Heart right ventricle (tissue), 16 donors: Measurements from ENCODE around the gene MACROD2. TPM values are rescaled to one million over a fixed set of nuclear protein-coding genes. Genes with fewer than 3 reads are reported as not detected.

Source experiments
- ATAC-seq, 8 donors: fragments of 200-7000 bp; cut with Tn5 transposase; one replicate each; pipeline ENCODE4 v1.9.1; 2020; ENCODE audit warnings: mild to moderate bottlenecking in 8 of 8, moderate library complexity in 8 of 8, moderate number of reproducible peaks in 1 of 8
- DNase-seq, 2 donors: peaks; one replicate each; pipeline ENCODE4 v3.0.0-alpha.2; 2020
- H3K27ac ChIP-seq, 10 donors: fragments of 200-600 bp; sonication (generic) in 2 of 10; one replicate each; pipeline versions ENCODE4 v1.5.0 to v1.8.0; 2020 to 2022; ENCODE audit warnings: mild to moderate bottlenecking in 3 of 10
- H3K27me3 ChIP-seq, 7 donors: fragments of 200-600 bp; one replicate each; pipeline ENCODE4 v1.8.0; 2021 to 2022; ENCODE audit warnings: mild to moderate bottlenecking in 2 of 7
- H3K36me3 ChIP-seq, 9 donors: fragments of 200-600 bp; sonication (generic) in 1 of 9; one replicate each; pipeline versions ENCODE4 v1.5.0 to v1.8.0; 2020 to 2022; ENCODE audit warnings: mild to moderate bottlenecking in 2 of 9
- H3K4me1 ChIP-seq, 9 donors: fragments of 200-600 bp; sonication (generic) in 1 of 9; one replicate each; pipeline versions ENCODE4 v1.5.0 to v1.8.0; 2020 to 2022; ENCODE audit warnings: mild to moderate bottlenecking in 4 of 9
- H3K4me3 ChIP-seq, 10 donors: fragments of 200-600 bp; sonication (generic) in 2 of 10; one replicate each; pipeline versions ENCODE4 v1.5.0 to v1.8.0; 2020 to 2022; ENCODE audit warnings: mild to moderate bottlenecking in 7 of 10, moderate library complexity in 2 of 10
- H3K9me3 ChIP-seq, 11 donors: fragments of 200-600 bp in 10 of 11; sonication (generic) in 2 of 11; one replicate each; pipeline versions ENCODE4 v1.5.0 to v1.8.0; 2013 to 2022; ENCODE audit warnings: mild to moderate bottlenecking in 2 of 11, control low read depth in 1 of 11, moderate library complexity in 1 of 11
- WGBS, 2 donors: extraction: QIAGEN DNeasy Blood & Tissue Kit; methylation state at CpG; one replicate each; pipeline ENCODE4 v1.1.7; 2013; ENCODE audit warnings: inconsistent platforms in 1 of 2; 5-methylcytosine and 5-hydroxymethylcytosine counted together
- intact Hi-C, 10 donors: fragments of 100-400 bp; cut with DNase I; formaldehyde crosslinking; loops; one replicate each; pipeline versions ENCODE4 v1.11.1 to v1.14.2; 2022
- polyA plus RNA-seq, 2 donors: library from polyadenylated mRNA; stranded (reverse); fragments of 200-250 nt; gene quantifications; one replicate each; pipeline ENCODE4 v1.2.3, GENCODE V29; 2013
- total RNA-seq, 10 donors: library from RNA; stranded (reverse); fragmentation: NEBNext Ultra II Directional in 3 of 10; extraction: Animal tissue kit (Norgen Biotek cat#: 25700) in 3 of 10; gene quantifications; one replicate each; pipeline versions ENCODE4 v1.2.1 to v1.2.4, GENCODE V29; 2021 to 2023
- TF ChIP-seq, protein P1 (sequence below), 9 donors: fragments of 200-600 bp; sonication (generic) in 2 of 9; IDR thresholded peaks; one replicate each; pipeline versions ENCODE4 v1.5.0 to v1.8.0; 2021 to 2022; ENCODE audit warnings: antibody characterized with exemption in 9 of 9, mild to moderate bottlenecking in 5 of 9, moderate library complexity in 1 of 9
- donor health status: Arrhythmogenic right ventricular cardiomyopathy.
- donor health status: ischemic (EF 13 %, LVEDD 7.1; RV severe dilation, severe dysfunction).
- donor health status: healthy with polysubstance abuse.
- donor health status: DM: no; HTN: yes; CAD: no.
- donor health status: DM: no; HTN: no; CAD: no.
- donor health status: ischemic (EF 25% LVEDD 6.9; RV normal size, moderate dysfunction).
- donor health status: ischemic (EF 25% LVEDD 5.7; RV mildly dilated, moderate dysfunction).
- donor health status: healthy.
- donor health status: DM: yes; HTN: yes; CAD: no.
- donor health status: Ischemic cardiomyopathy.
- donor health status: ischemic (EF 35%, LVEDD 5.7; RV mildly dilated, moderate dysfunction).
- donor health status: nonischemic (EF 11% LVEDD 7.7; RV severe dilation, severe dysfunction).
- donor health status: DM: yes; HTN: yes; CAD: no.
- donor health status: PGD.
- donor health status: ischemic (EF 29% LVEDD 5.4; RV normal size, mild dysfunction).
- donor health status: nonischemic (EF 23%, LVEDD 6.1; RV moderate dilation, normal function).

The MACROD2 gene
- total and polyA plus RNA-seq, 12 donors, result 0.28 to 6.4 (median 4.1) TPM

DNA sequence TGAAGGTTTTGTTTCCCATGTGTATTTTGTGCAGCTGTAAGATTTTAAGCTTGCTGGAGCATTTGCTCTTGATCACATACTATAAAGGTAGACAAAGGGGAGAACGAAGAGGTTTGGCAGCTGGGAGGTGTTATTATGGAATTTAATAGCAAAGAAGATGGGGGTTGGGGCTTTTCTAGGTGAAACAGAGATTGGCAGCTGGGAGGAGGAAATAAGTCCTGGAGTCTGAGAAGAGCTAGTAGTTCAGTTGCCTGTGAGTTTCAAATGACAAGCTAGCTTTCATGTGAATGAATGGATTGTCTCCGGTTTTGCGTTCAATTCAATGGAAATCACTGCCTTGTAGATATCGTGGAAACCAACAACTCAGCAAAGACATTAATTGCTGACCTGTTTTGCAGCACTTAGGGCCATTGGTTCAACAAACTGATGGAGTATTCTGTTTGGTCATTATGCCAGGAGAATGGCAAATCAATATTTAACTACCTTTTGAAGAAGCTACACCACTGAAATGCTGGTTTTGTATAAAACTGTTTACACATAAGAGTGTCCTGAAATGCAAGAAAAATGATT lies 380.2 kb downstream of the MACROD2 start:
- 63 to 64% methylated on average over 4 of the region's 4 CpGs for WGBS, 2 donors
- no peaks in the 10 kb centered on the region for H3K36me3 ChIP-seq
- no peak overlapping the region for H3K27ac ChIP-seq
- H3K27me3 ChIP-seq, result no peaks in the 10 kb centered on the region
- H3K4me3 ChIP-seq, result no peak overlapping the region
- ATAC-seq (no peak), DNase-seq (no peak)
- H3K4me1 ChIP-seq, result no peaks in the 10 kb centered on the region
- intact Hi-C loops, result no loop called here
- no peaks in the 10 kb centered on the region for H3K9me3 ChIP-seq
- TF ChIP-seq, protein P1, sequence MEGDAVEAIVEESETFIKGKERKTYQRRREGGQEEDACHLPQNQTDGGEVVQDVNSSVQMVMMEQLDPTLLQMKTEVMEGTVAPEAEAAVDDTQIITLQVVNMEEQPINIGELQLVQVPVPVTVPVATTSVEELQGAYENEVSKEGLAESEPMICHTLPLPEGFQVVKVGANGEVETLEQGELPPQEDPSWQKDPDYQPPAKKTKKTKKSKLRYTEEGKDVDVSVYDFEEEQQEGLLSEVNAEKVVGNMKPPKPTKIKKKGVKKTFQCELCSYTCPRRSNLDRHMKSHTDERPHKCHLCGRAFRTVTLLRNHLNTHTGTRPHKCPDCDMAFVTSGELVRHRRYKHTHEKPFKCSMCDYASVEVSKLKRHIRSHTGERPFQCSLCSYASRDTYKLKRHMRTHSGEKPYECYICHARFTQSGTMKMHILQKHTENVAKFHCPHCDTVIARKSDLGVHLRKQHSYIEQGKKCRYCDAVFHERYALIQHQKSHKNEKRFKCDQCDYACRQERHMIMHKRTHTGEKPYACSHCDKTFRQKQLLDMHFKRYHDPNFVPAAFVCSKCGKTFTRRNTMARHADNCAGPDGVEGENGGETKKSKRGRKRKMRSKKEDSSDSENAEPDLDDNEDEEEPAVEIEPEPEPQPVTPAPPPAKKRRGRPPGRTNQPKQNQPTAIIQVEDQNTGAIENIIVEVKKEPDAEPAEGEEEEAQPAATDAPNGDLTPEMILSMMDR (IDR thresholded peaks at IDR 0.05), result no peak

DNA sequence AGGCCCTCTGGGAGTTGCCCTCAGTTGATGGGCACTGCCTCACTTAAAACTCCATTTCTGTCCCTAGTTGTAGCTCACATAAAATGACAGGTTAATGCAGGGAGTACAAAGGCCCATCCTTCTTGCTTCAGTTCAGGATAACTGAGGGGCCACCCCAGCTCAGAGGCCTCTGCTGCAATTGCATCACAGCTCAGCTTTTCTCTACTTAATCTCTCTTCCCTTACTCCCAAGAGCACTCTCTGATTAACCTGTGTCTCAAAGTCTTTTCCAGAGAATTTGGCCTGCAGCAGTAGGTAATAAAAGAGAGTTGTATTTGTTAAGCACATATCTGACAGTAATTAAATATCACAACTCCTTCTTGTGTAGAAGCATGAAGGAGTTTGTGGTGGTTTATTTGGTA lies 383.0 kb downstream of the MACROD2 start:
- peaks cover 0 to 4% (median 0%) of the 10 kb centered on the region in 11 donors for H3K9me3 ChIP-seq
- H3K4me3 ChIP-seq, result no peak overlapping the region
- TF ChIP-seq, protein P1 (IDR thresholded peaks at IDR 0.05), result no peak
- ATAC-seq (no peak), DNase-seq (no peak)
- H3K27me3 ChIP-seq, result no peaks in the 10 kb centered on the region
- H3K4me1 ChIP-seq, result no peaks in the 10 kb centered on the region
- intact Hi-C loops, result no loop called here
- H3K27ac ChIP-seq, result no peak overlapping the region
- no peaks in the 10 kb centered on the region for H3K36me3 ChIP-seq

DNA sequence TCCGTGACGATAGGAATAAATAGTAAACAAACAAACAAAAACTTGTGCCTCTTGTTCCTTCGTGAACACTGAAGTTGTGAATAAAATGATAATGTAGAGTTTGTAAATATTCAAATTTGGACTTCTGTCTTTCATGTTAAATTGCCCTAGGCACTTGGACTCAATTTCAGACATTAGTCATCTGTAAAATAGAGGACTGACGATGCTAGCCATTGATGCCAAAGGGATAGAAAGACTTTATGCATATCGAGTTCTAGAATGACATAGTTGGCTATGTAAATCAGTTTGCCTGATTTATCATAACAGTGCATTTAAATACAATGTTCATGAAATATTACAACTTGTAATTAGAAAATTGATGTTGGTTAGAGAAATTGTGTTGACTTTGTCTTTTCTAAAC lies 388.0 kb downstream of the MACROD2 start:
- 74 to 87% methylated on average over 5 of the region's 5 CpGs for WGBS, 2 donors
- H3K4me3 ChIP-seq, result no peak overlapping the region
- DNase-seq (no peak), ATAC-seq (no peak)
- peaks cover 0 to 24% (median 4%) of the 10 kb centered on the region in 11 donors for H3K9me3 ChIP-seq
- no peak overlapping the region for H3K27ac ChIP-seq
- intact Hi-C loops, result no loop called here
- H3K4me1 ChIP-seq, result no peaks in the 10 kb centered on the region
- H3K27me3 ChIP-seq, result no peaks in the 10 kb centered on the region
- TF ChIP-seq, protein P1 (IDR thresholded peaks at IDR 0.05), result no peak
- no peaks in the 10 kb centered on the region for H3K36me3 ChIP-seq

DNA sequence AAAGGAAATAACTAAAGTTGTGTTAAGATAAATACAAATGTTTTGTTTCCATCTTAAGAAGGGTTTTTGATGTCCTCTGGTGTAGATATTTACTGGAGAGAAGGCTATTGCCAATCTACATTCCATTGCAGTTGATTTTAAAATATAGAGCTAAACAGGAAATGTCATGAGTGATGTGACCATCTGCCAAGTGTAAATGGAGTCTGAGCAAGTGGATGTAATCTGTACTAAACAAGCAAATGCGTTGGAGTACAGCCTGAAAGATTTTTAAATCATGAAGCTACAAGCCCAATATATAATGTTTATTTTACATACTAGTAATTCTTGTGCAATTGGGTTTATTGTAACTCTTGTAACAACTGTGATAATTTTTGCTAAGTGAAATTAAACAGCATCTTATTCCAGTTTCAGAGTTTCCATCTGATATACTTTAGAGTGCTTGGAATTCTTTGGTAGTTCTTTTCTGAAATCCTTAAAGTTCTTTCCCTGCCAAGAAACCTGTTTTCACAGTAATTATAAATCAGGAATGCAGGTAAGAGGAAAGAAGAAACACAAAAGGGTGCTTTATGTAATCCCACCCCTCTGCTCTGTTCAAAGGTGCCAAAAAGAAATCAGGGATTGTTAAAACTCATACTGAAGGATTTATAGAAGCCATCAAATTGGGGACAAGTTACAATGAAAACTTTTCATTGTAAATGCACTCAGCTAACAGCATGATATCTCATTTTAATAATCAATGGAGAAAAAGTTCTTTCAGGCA lies 389.3 kb downstream of the MACROD2 start:
- Histone ChIP-seq H3K36me3 (no peaks in the 10 kb centered on the region), H3K4me1 (no peaks in the 10 kb centered on the region), H3K27me3 (no peaks in the 10 kb centered on the region), H3K4me3 (no peak overlapping the region), H3K9me3 (peaks cover 0 to 29% (median 4%) of the 10 kb centered on the region in 11 donors), H3K27ac (no peak overlapping the region)
- TF ChIP-seq, protein P1 (IDR thresholded peaks at IDR 0.05), result no peak
- WGBS, 2 donors, result 27 to 30% methylated on average over 1 of the region's 1 CpG
- intact Hi-C loops, result no loop called here
- ATAC-seq (no peak), DNase-seq (no peak)
